Testis (tissue), 2 donors: ENCODE data around the gene C9orf152.

Experiments used
- CTCF ChIP-seq, 3 experiments: fragments of 450-650 bp in 2 of 3; fragments of 200-600 bp in 1 of 3; sonication (generic) in 1 of 3; IDR thresholded peaks; one replicate each; pipeline ENCODE4 v1.5.1; 2016 to 2019; ENCODE audit warnings: antibody characterized with exemption in 3 of 3, mild to moderate bottlenecking in 2 of 3, moderate library complexity in 1 of 3
- POLR2A ChIP-seq: fragments of 450-650 bp; IDR thresholded peaks from one replicate; pipeline ENCODE4 v1.6.1; 2017; ENCODE audit warnings: antibody characterized with exemption, mild to moderate bottlenecking, moderate library complexity

DNA sequence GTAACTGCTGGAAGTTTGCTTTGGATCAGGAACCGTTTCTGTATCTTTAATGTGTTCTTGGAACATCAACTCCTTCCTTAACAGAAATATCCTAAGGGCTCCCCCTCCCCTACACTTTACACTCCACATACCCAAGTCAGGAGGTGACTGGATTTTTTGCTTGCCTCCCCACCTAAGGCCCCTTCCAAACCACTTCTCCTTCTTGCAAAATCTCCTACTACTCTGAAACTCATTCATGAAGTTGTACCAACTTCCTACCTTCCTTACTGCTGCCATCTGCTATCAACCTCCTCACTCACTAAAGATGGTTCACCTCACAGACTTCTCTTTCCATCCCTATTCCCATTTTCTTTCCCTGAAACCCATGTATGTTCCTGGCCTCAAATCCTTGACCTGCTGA is 32.2 kb upstream of the C9orf152 start:
- TF ChIP-seq POLR2A (no peak), CTCF (IDR thresholded peaks at IDR 0.05) (no peak)
